Lower leg skin (tissue), 4 donors: ENCODE measurements around the gene CCBE1. TPM values are rescaled to one million over a fixed set of nuclear protein-coding genes. Genes with fewer than 3 reads are reported as not detected.
A peak's percentile ranks its signal among the peaks of the same experiment; 100 is the strongest.

Experiments
- DNase-seq, 2 donors: peaks; one replicate each; pipeline ENCODE4 v3.0.0-alpha.2; 2019; ENCODE audit warnings: low spot score in 2 of 2
- H3K4me3 ChIP-seq: fragments of 200-600 bp; sonication (generic); 2 replicates; pipeline ENCODE4 v1.5.1; 2017; ENCODE audit warnings: mild to moderate bottlenecking, low read depth; ENCODE audit not compliant: poor library complexity, severe bottlenecking
- POLR2A ChIP-seq, 2 donors: fragments of 450-650 bp; IDR thresholded peaks; one replicate each; pipeline ENCODE4 v1.6.1; 2016 to 2017; ENCODE audit warnings: antibody characterized with exemption in 2 of 2, mild to moderate bottlenecking in 1 of 2, moderate library complexity in 1 of 2
- WGBS, 2 donors: methylation state at CpG; one replicate each; pipeline ENCODE4 v1.1.5; 2018; 5-methylcytosine and 5-hydroxymethylcytosine counted together
- intact Hi-C: fragments of 100-400 bp; cut with DNase I; formaldehyde crosslinking; loops from one replicate; pipeline ENCODE4 v1.15.0; 2023; ENCODE audit warnings: low total_unique reads
- total RNA-seq, 4 donors: library from RNA; depleted of rRNA; stranded (reverse); fragments of >200 nt; gene quantifications; one replicate each; pipeline ENCODE4 v1.1.0, GENCODE V29; 2016
- TF ChIP-seq, protein P1 (sequence below), 3 donors: fragments of 450-650 bp; IDR thresholded peaks; one replicate each; pipeline ENCODE4 v1.5.1; 2016; ENCODE audit warnings: antibody characterized with exemption in 3 of 3, mild to moderate bottlenecking in 3 of 3, moderate library complexity in 2 of 3

The CCBE1 gene
- total RNA-seq, 4 donors from 2014 or later: 3.0 to 15.5 (median 3.2) TPM

GRCh38 chr18:59633961-59634485 lies 63.2 kb downstream of the CCBE1 start:
- intact Hi-C loops: no loop called here
- TF ChIP-seq, protein P1, sequence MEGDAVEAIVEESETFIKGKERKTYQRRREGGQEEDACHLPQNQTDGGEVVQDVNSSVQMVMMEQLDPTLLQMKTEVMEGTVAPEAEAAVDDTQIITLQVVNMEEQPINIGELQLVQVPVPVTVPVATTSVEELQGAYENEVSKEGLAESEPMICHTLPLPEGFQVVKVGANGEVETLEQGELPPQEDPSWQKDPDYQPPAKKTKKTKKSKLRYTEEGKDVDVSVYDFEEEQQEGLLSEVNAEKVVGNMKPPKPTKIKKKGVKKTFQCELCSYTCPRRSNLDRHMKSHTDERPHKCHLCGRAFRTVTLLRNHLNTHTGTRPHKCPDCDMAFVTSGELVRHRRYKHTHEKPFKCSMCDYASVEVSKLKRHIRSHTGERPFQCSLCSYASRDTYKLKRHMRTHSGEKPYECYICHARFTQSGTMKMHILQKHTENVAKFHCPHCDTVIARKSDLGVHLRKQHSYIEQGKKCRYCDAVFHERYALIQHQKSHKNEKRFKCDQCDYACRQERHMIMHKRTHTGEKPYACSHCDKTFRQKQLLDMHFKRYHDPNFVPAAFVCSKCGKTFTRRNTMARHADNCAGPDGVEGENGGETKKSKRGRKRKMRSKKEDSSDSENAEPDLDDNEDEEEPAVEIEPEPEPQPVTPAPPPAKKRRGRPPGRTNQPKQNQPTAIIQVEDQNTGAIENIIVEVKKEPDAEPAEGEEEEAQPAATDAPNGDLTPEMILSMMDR (IDR thresholded peaks at IDR 0.05): no peak
- no peak overlapping the region for H3K4me3 ChIP-seq
- WGBS, 2 donors: 76 to 84% methylated on average over 4 of the region's 4 CpGs
- no peak for DNase-seq

DNA sequence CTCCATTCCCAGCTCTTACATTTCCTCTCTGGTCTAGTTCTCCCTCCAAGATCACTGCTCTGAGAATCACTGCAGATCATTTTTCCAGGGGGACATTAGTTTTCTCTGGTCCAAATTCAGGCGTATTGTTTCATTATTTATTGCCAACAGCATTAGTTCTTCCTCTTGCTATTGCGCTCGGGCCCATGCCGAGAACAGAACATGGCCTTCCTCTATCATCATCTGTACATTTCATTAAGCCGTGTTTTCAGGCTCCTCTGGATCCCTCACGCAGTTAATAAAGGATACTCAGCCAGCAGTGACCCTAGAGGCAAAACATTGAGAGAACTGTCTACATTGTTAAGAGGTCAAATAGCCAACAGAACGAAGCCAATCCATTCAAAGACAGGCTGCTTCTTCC lies 63.9 kb downstream of the CCBE1 start:
- no peak for DNase-seq
- H3K4me3 ChIP-seq: no peak overlapping the region
- WGBS, 2 donors: 71 to 79% methylated on average over 7 of the region's 7 CpGs
- intact Hi-C loops: no loop called here
- TF ChIP-seq, protein P1 (IDR thresholded peaks at IDR 0.05): no peak
- TF ChIP-seq POLR2A (IDR thresholded peaks at IDR 0.05): no peak

DNA sequence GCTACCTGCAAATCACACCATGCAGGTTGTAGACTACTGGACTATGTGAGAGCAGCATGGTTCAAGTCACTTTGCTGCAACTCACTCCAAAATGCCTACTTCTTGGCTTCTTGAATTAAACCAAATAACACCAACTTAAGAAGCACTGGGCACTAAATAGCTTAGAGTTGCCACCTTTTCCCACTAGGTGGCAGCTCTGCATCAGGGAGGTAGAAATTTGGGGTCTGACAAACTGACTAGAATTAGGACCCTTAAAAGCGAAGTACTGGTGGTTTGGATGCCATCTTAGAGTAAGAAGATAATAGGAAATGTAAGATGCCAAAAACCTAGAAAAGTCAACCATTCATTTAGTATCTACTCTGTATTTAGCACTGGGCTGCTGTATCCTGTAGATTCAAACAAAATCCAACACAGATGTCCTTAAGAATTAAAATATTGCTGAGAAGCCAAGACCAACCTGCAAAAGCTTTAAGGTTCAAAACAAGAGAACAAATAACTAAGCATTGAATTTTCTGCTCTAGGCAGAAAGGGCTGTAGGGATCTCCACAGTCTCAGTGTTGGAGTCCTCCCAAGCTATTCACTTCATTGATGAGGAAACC lies 65.5 kb downstream of the CCBE1 start:
- no peak for TF ChIP-seq POLR2A (IDR thresholded peaks at IDR 0.05)
- TF ChIP-seq, protein P1 (IDR thresholded peaks at IDR 0.05): no peak
- H3K4me3 ChIP-seq: no peak overlapping the region
- no peak for DNase-seq
- intact Hi-C loops: no loop called here
- 56 to 80% methylated on average over 1 of the region's 1 CpG for WGBS, 2 donors

DNA sequence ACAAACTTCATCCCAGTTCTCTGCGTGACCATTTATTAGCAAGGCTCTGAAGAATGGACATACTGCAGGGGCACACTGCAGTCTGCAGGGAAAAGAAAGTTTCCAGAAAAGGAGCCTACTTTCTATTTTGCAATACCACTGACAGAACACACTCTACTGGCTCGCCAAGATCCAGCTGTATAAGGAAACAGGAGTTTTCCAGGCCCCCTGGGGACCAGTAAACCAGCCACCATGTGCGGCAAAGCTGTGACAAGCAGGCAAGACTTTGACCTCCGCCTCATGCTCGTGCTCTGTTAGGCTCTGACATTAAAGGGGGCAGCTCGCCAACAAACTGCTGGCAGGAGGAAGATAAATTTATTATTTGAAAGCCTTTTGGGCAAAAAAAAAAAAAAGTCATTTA lies 67.3 kb downstream of the CCBE1 start:
- intact Hi-C loops: no loop called here
- H3K4me3 ChIP-seq: no peak overlapping the region
- DNase-seq: peak; percentile 81 to 94
- TF ChIP-seq, protein P1 (IDR thresholded peaks at IDR 0.05): no peak
- no peak for TF ChIP-seq POLR2A (IDR thresholded peaks at IDR 0.05)
- 43 to 50% methylated on average over 6 of the region's 6 CpGs for WGBS, 2 donors

DNA sequence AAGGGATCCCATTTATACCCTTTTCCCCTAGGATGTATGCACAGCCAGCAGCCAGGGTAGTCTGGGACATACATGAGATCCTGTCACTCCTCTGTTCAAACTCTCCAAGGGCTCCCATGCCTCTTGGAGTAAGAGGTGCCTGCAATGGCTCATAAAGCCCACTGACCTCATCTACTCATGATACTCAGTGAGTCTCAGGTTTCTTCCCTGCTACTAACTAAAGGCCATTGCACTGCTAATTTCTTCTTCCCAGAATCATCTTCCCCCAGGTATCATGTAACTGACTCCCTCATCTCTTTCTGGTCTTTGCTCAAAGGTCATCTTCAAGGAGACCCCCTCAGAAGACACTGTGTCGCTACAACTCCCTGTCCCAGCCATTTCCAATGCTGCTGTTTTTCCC lies 68.2 kb downstream of the CCBE1 start:
- H3K4me3 ChIP-seq: no peak overlapping the region
- intact Hi-C loops: no loop called here
- 94 to 96% methylated on average over 1 of the region's 1 CpG for WGBS, 2 donors
- DNase-seq: no peak
- TF ChIP-seq POLR2A (IDR thresholded peaks at IDR 0.05): no peak
- TF ChIP-seq, protein P1 (IDR thresholded peaks at IDR 0.05): no peak

- intact Hi-C loops: no loop called here
Measured at GRCh38 chr18:59627414-59627813, 69.8 kb downstream of the CCBE1 start.

More at GRCh38 chr18:59627414-59627813, 69.8 kb downstream of the CCBE1 start:
- no peak overlapping the region for H3K4me3 ChIP-seq
- DNase-seq: no peak
- WGBS, 2 donors: 72 to 74% methylated on average over 5 of the region's 5 CpGs
- TF ChIP-seq POLR2A (IDR thresholded peaks at IDR 0.05): no peak
- TF ChIP-seq, protein P1 (IDR thresholded peaks at IDR 0.05): no peak
